Measurements from ENCODE around the gene GTPBP3.
"Not testable (repeated sequence)": the region's sequence is repeated elsewhere in the genome, so short reads cannot be mapped to it uniquely, and the experiment has no call there.

The GTPBP3 gene, protein sequence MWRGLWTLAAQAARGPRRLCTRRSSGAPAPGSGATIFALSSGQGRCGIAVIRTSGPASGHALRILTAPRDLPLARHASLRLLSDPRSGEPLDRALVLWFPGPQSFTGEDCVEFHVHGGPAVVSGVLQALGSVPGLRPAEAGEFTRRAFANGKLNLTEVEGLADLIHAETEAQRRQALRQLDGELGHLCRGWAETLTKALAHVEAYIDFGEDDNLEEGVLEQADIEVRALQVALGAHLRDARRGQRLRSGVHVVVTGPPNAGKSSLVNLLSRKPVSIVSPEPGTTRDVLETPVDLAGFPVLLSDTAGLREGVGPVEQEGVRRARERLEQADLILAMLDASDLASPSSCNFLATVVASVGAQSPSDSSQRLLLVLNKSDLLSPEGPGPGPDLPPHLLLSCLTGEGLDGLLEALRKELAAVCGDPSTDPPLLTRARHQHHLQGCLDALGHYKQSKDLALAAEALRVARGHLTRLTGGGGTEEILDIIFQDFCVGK

DNA sequence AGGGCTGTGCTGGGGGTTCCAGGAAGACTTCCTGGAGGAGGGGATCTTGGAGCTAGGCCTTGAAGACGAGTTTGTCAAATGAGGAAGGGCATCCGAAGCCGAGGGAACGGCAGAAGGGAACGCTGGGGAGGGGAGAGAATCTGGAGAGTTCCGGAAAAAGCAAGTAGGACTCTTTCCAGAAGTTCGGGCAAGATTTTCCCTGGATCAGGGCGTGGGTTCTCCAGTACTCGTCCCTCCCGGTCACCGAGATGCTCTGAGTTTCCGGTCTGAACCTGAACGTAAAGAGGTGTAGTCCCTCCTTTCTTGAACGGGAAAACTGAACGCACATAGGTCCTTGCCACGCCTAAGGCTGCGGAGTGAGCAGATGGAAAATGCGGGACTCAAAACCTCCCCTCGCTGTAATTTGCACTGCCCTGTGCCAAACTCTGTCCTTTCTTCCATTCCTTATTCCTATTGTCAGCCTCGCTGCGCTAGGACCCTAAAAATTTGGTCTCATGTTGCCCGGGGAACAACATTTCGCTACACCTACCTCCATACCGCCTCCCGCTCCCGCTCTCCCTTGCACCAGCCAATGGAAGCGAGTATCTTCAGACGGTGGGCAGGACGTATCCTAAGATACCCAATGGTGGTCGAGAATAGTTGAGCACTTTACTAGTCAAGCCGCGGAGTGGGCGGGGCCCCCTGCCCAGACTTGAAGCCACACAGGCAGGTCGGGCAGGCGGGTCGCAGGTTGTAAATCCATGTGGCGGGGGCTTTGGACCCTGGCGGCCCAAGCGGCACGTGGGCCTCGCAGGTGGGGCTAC lies at the start of gene GTPBP3:
Gene GTPBP3, plus strand, starts transcription at position 682 of the 803 bp plus-strand sequence. Its CDS starts 59 bp downstream, at position 741.
- FAIRE-seq = peak; percentile 87

DNA sequence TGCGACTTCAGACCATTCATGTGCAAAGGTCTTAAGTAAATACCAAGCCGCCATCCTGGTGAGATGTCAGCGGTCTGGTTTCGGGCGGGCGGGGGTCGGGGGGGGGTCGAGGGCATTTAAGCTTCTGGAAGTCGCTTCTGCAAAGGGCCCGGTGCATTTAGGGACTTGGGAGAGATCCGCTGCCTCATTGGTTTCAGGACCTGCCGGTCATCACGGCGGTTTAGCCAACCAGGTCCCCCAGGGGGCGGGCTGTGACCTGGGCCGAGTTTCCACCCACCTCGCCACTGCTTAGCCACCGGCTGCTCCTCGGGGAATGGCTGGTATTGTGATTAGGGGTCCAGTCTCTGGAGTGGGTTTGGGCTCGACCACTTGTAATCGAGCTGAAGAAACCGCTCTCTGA lies 47.9 kb upstream of the GTPBP3 start:
- no peak for FAIRE-seq

DNA sequence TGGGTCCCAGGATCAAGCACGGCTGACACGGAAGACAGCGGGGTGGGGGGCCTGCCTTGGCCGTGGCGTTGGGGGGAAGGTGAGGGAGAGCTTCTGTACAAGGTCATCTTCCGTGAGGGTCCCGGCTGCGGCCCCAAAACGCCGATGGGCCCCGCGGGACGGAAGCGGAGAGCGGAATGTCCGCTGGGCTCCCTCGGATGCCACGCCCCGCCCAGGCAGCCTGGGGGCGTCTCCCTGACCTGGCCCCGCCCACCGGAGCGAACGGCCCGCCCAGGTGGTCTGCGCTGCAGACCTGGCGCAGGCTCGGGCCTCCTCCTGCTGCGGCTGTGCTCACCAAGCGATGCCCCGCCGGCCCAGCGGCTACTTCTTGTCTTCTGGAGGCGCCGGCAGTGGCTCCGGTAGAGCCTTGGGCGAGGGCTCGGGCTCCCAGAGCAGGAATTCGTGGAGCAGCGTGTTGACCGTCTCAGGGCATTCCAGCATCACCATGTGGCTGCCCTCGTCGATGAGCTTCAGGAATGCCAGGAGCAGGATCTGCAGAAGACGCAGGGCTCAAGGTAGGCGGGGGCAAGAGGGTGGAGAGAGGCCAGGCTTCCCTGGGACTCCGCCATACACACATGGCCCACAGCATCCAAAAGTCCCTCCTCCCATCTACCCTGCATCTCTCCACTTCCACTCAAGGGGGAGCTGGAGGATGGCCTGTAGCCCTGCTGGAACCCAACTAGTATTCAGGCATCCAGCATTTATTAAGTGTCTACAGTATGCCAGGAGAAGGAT lies 44.9 kb upstream of the GTPBP3 start:
- peak; percentile 86 for FAIRE-seq

DNA sequence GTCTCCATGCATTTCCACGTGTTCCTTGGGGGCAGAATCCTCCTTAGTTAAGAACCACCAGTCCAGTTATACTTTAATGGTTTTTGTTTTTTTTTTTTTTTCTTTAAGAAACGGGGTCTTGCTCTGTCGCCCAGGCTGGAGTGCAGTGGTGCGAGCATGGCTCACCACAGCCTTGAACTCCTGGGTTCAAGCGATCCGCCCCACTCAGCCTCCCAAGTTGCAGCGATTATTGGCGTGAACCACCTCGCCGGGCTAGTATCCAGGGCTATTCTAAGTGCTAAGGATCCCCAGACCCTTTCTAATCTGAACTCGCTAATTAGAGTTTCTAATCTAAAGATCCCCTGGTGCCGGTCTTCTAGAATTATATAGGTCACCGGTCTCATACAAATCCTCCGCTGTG lies 43.7 kb upstream of the GTPBP3 start:
- FAIRE-seq = no peak

DNA sequence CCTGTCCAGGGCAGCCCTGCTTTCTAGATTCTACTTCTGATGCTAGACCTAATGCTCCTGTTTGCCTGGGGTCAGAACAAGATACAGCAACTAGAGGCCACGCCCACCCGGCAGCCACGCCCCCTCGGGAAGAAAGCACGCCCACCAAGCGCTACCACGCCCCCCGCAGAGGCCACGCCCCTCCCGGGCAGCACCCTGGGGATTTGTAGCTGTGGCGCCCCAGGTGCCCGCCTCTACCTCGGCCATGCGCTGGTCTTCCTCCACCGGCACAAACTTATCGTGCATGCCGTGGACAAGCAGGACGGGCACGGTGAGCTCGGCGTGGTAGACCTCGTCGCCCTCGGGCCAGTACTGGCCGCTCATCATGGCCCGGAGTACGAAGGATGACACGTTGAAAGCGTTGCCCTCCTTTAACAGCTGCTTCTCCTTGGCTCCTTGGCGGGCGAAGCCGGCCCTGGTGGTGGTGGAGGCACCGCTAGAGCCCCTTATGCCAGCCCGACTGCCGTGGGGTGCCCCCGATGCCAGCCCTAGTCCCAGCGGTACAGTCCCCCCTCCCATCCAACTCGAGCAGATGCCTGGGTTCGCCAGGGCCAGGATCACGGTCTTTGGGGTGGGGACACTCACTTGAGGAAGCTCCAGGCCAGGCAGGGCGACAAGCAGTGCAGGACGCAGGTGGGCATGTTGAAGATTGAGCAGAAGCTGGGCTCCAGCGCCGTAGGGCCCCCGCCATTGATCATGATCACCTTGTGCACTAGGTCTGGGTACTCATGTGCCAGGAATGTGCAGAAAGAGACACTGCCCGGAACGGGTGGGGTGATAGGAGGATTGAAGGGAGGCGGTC lies 43.1 kb upstream of the GTPBP3 start:
- FAIRE-seq = no peak

DNA sequence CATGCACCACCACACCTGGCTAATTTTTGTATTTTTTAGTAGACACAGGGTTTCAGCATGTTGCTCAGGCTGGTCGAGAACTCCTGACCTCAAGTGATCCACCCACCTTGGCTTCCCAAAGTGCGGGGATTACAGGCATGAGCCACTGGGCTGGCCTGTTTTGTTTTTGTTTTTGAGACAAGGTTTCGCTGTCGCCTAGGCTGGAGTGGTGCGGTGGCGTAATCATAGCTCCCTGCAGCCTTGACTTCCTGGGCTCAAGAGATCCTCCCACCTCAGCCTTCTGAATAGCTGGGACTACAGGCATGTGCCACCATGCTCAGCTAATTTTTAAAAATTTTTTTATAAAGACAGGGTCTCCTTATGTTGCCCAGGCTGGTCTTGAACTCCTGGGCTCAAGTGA lies 41.8 kb upstream of the GTPBP3 start:
- FAIRE-seq = not testable (repeated sequence)

DNA sequence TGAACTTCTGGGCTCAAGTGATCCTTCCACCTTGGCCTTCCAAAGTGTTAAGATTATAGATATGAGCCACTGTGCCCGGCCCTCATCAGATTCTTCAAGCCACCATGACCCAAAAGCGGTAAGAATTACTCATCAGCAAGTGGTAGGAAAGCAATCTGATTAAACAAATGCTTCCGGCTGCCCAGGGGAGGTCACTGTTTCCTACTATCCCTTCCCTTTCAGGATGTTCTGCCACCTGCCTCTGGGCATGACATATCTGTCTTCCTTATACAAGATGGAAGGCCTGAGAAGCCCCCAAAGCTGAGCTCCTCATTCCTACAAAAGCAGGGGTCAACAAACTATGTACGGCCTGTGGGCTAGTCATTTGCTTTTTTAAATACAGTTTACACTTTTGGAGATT lies 41.1 kb upstream of the GTPBP3 start:
- FAIRE-seq = no peak

DNA sequence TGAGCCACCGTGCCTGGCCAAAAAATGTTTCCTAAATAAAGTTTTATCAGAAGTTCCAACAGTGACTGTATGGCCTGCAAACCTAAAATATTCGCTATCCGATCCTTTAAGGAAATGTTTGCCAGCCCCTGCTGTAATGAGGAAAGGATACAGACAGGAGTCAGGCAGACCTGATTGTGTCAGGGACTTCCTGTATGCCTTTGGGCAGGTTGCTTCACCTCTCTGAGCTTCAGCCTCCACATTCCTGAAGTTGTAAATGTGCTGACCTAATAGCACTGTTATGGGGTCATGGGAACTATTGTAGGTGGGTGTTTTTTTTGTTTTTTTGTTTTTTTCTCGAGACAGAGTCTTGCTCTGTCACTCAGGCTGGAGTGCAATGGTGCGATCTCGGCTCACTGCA lies 40.4 kb upstream of the GTPBP3 start:
- no peak for FAIRE-seq

DNA sequence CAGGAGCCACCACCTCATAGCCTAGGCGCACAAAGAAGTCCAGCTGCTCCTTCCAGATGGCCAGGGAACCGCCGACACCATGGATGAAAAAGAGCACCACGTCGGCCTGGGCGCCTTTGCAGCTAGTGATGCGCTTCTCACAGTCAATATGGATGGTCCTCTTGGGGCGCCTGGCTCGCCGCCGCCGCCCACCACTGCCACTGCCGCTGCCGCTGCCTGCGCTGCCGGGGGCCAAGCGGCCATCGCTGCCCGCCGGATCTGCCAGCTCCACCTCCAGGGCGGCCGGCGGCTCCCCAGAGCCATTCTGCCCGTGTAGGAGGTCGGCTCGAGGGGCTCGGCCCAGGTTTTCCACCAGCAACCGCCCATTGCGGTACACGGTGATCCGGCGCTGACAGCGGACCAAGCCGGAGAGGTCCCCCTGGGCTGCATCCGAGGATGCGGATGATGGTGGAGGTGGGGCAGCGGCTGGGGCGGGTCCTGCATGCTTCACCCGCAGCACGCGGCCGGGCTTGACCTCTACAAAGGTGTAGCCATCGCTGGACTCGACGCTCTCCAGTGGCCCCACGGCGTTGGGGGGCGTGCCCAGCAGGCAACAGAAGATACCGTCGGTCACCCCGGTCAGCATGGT lies 36.2 kb upstream of the GTPBP3 start:
- no peak for FAIRE-seq

DNA sequence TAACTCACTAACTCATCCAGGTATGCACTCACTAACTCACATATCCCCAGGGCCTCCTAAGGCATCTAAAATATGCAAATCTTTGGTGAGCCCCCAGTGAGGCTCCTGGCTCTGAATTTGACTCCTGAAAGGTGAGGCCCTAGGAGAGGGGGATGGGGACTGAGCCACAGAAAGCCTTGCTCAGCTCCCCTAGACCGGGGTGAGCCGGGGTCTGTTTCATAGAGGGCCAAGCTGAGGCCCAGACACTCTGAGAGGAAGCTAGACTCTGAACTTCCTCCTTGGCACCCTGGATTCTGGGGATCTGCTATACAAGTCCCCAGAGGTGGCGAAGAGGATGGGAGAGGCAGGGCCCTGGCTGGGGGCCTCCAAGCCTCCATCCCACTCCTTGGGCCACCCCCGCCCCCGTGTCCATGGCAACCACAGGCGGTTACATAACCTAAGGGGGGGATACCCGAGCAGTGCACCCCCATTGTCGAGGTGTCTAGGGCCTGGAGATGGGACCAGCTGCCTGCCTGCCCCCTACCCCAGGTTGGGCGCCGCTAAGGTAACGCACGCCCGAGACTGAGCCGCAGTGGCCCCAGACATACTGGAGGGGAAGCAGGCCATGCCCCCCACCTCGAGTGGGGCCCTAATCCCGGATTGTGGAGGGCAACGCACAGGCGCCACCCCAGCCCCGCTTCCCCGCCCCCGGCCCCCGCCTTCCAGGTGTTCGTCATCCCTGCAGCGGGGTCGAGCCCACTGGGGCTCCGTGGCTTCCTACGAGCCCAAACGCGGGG lies 34.8 kb upstream of the GTPBP3 start:
- FAIRE-seq = no peak

DNA sequence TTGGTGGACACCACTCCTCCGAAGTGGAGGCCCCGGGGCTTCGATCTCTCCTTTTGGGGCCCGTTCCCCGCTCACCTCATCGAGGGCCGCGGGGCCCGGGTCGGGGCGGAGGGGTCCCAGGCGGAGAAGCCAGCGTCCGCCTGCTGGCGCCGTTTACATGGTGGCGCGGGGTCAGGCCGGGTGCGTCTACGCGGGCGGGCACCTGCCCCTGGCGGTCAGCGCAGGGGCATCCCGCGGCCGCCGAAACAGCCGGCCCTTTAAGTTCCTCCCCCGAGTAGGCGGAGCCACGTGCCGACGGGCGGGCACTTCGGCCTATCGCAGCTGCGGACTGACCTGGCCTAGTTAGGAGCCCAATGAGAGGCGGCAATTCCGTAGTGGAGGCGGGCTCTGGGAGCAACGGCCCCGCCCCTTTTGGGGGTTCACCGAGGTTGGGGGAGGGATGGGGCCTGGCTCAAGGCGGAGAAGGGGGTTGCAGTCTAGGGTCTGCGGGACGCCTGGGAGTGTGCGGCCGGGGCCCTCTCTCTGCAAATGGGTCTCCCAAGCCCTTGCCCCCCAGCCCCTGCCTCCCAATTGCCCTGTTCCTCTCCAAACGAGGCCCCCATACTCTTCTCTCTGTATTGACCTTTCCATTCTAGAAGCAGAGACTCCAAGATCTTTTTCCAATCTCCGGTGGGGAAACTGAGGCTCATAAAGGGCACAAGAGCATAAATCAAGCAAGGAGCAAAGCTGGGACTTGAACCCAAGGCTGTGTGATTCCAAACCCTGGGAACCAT lies 34.0 kb upstream of the GTPBP3 start, which contains the start of gene ABHD8:
Gene ABHD8, minus strand, starts transcription at position 259 of the 773 bp plus-strand sequence. CDS start 1,809 bp downstream, outside the sequence.
- FAIRE-seq = no peak

DNA sequence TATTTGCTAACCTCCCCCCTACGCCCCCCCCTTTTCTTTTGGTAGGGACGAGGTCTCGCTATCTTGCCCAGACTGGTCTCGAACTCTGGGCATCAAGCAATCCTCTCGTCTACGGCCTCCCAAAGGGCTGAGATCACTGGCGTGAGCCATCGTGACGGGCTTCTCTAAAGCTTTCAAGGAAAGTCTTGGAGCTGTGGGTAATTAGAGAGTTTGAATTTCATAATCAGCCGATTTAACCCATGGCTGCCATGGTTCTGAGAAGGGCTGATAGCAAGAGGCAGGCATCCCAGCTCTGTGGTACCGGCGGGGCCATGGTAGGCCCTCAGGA lies 33.4 kb upstream of the GTPBP3 start:
- FAIRE-seq = no peak

DNA sequence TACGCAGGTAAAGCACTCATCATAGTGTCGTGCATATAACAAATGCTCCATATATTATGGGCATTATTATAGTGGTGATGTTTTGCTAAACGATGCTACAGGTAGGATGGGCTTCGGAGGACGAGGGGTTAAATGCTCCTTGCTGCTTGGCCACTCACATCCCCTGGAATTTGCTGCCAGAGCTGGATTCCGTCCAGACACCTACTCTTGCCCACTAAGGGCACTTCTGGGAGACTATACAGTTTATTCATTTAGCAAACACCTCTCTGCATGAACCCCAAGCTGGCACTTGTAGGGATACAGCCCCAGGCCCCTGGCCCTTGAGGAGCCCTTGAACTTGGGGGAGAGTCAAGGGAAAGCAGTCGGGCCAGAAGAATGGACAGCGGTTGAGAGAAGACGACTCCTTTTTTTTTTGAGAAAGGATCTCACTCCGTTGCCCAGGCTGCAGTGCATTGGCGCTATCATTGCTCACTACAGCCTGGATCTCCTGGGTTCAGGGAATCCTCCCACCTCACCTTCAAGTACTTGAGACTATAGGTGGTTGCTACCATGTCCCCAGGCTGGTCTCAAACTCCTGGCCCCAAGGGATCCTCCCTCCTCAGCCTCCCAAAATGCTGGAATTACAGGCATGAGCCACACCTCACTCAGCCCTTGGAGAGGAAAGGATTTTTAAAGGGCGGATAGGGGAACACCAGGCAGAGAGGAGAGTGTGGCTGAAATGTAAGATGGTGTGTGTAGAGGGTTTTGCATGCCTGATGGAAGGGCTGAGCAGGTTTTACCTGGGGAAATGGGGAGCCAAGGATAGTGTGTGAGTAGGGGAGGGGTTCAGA lies 32.8 kb upstream of the GTPBP3 start:
- FAIRE-seq = no peak

DNA sequence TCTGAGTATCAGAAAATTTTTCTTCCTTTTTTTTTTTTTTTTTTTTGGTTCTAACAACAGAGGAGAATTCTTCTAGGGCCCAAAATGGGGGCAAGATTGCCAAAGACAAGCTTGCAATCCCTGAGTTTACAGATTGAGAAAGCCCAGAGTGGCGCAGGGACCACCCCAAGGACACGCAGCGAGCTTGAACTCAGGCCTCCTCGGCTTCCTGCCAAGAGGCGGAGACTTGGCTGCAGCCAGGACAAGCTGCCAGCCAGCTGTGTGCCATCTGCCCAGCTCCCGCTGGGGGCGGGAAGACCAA lies 32.2 kb upstream of the GTPBP3 start:
- FAIRE-seq = no peak

DNA sequence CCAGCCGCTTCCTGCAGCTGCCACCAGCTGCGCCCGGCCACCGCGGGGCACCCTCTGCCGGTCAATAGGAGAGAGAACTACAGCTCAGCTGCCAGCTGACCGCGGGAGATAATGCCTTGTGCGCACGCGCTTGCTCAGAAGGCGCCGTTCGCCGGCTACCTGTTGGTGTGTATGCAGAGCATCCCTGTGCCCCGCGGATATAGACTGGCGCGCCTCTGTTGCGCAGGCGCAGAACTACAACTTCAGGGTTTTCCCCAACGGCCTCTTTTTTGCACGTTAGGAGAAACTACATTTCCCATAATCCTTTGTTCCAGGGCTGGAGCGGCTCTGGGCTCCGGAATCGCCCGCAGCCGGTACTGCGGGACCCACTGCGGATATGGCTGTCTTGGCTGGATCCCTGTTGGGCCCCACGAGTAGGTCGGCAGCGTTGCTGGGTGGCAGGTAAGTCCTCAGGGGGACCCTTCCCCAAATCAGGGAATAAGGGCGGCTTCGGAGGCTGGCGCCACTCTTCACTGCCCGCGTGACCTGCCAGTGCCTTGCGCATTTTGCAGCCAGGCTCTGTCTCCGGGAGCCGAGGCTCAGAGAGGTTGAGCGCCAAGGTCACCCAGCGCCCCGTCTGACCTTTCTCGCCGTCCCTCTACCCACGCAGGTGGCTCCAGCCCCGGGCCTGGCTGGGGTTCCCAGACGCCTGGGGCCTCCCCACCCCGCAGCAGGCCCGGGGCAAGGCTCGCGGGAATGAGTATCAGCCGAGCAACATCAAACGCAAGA lies 31.7 kb upstream of the GTPBP3 start, which contains the start of gene MRPL34:
Gene MRPL34, plus strand, starts transcription at position 356 of the 768 bp plus-strand sequence. Its CDS starts 21 bp downstream, at position 377.
- FAIRE-seq = peak; percentile 94

DNA sequence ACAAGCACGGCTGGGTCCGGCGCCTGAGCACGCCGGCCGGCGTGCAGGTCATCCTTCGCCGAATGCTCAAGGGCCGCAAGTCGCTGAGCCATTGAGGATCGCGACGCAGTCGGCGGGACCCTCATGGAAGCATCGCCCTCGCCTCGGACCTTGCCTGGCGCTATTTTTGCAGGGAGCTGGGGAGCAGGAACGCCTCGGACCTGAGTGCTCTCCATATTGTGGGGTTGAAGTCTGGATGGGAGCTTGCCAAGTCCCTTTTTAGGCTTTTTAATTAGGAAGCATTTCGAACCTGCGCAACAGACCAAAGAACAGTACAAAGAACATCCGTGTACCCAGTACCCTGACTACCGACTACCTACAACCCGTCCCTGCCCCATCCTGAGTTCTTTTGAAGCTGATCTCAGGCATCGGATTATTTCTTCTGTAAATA lies 31.1 kb upstream of the GTPBP3 start:
- FAIRE-seq = no peak

DNA sequence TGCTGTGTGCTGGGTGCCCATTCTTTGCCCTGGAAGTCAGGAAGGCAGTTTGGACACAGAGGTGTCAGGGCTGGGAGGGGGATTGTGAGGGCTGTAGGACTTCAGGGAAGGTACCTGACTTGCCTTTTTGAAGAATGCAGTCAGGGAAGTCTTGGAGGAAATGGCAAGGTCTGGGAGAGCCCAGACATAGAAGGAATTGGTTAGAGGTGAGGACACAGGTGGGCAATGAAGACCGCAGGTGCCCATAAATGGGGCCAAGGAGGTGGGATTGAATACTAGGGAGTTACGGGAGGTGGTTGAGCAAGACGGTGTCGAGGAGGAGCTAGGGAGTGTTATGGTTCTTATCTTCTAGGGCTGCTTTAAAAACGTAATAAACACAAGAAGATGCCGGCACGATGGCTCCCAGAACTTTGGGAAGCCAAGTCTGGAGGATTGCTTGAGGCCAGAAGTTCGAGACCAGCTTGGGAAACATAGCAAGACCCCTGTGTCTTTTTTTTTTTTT lies 29.4 kb upstream of the GTPBP3 start:
- FAIRE-seq = no peak

Data from TTC549 (cell line).